A673 (cell line): ENCODE data around the gene FSTL5.

ENCODE experiments used
- CTCF ChIP-seq: fragments of 300-800, 200-600 bp; sonication (generic); conservative IDR thresholded peaks from 2 replicates; pipeline ENCODE4 v1.5.1; 2017; ENCODE audit warnings: low read depth, mild to moderate bottlenecking, antibody characterized with exemption, low read length, moderate library complexity, mixed read lengths
- EZH2 ChIP-seq: fragments of 200-600 bp; sonication (generic); IDR thresholded peaks from 2 replicates; pipeline ENCODE4 v1.6.1; 2017; ENCODE audit warnings: borderline replicate concordance, low read depth, mild to moderate bottlenecking, mixed read lengths, antibody characterized with exemption, low read length; ENCODE audit not compliant: poor library complexity, severe bottlenecking

GRCh38 chr4:162059656-162060055 lies 104.1 kb downstream of the FSTL5 start:
- TF ChIP-seq CTCF, result no peak
- TF ChIP-seq EZH2, result no peak
